Tibial nerve (tissue), 4 donors: ENCODE results near the gene MRPS23.

Experiments
- CTCF ChIP-seq, 5 experiments: fragments of 200-600 bp in 3 of 5; fragments of 450-650 bp in 2 of 5; sonication (generic) in 3 of 5; IDR thresholded peaks; one replicate each; pipeline ENCODE4 v1.5.1; 2016 to 2019; ENCODE audit warnings: antibody characterized with exemption in 5 of 5, mild to moderate bottlenecking in 3 of 5, moderate library complexity in 2 of 5
- EP300 ChIP-seq, 2 donors: sonication (generic); formaldehyde crosslinking; IDR thresholded peaks; one replicate each; pipeline ENCODE4 v1.6.1; 2017; ENCODE audit warnings: antibody characterized with exemption in 2 of 2, mild to moderate bottlenecking in 1 of 2

- TF ChIP-seq CTCF (IDR thresholded peaks at IDR 0.05) (no peak), EP300 (IDR thresholded peaks at IDR 0.05) (no peak)
Measured at GRCh38 chr17:57852955-57853328, 3.1 kb upstream of the MRPS23 start.
